ENCODE data around the gene BLM. TPM values are rescaled to one million over a fixed set of nuclear protein-coding genes. Genes with fewer than 3 reads are reported as not detected.
"Not testable (repeated sequence)": the region's sequence is repeated elsewhere in the genome, so short reads cannot be mapped to it uniquely, and the experiment has no call there.

The BLM gene
- total RNA-seq: 1 to 10 TPM in 1 of 2 donors, under 1 TPM in 1; 1.00 to 3.1 TPM
- long read RNA-seq, donor 1: 0 reads
- long read RNA-seq, donor 2: 0 reads

- intact Hi-C loops (cut with DNase I): no loop called here
- DNase-seq (ENCODE audit: low spot score): peak; percentile 99
Measured at GRCh38 chr15:90716976-90717821, at the start of gene BLM. TSS of gene BLM (plus strand) at chr15:90717346. CDS start at chr15:90747393, 30,047 bp downstream.

- DNase-seq (ENCODE audit: low spot score): peak; percentile 11
- intact Hi-C loops (cut with DNase I): not testable (repeated sequence)
Measured at GRCh38 chr15:90667755-90668345, 49.3 kb upstream of the BLM start.

GRCh38 chr15:90670631-90671030, 46.5 kb upstream of the BLM start:
- peak; percentile 58 for DNase-seq (ENCODE audit: low spot score)
- intact Hi-C loops (cut with DNase I): not testable (repeated sequence)

- DNase-seq (ENCODE audit: low spot score): peak; percentile 29
- intact Hi-C loops (cut with DNase I): no loop called here
Measured at GRCh38 chr15:90671216-90671615, 45.9 kb upstream of the BLM start.

DNA sequence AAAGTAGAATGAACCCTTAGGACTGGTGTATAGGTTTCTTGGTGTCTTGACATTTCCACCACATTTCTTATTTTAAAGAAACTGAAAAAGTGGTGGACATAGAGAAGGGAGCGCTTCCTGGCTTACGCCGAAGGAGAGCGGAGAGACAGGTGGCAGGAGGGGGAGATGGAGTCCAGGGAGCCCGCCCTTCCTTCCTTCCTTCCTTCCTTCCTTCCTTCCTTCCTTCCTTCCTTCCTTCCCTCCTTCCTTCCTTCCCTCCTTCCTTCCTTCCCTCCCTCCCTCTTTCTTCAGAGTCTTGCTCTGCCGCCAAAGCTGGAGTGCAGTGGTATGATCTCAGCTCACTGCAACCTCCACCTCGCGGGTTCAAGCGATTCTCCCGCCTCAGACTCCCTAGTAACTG, 43.8 kb upstream of the BLM start:
- DNase-seq (ENCODE audit: low spot score); intact Hi-C loops (cut with DNase I): not testable (repeated sequence)

- intact Hi-C loops (cut with DNase I): no loop called here
- no peak for DNase-seq (ENCODE audit: low spot score)
Measured at GRCh38 chr15:90674476-90674875, 42.7 kb upstream of the BLM start.

DNA sequence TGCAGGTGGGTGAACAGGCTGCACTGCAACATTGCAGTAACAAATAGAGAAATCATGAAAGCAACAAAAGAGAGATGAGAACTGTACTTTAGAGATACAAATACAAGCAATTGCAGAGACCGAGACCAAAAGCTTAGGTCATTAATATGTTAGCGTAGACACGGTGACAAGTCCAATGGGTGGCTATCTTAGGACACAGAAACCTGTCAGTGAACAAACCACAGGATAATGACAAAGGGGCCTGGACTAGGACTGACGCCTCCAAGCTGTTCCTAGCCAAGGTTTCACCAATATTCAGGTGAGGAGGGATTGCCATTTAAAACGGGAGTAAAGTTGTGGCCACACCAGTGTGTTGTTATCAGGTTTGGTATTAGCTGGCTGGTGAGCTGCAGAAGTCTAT, 41.7 kb upstream of the BLM start:
- intact Hi-C loops (cut with DNase I): no loop called here
- no peak for DNase-seq (ENCODE audit: low spot score)

DNA sequence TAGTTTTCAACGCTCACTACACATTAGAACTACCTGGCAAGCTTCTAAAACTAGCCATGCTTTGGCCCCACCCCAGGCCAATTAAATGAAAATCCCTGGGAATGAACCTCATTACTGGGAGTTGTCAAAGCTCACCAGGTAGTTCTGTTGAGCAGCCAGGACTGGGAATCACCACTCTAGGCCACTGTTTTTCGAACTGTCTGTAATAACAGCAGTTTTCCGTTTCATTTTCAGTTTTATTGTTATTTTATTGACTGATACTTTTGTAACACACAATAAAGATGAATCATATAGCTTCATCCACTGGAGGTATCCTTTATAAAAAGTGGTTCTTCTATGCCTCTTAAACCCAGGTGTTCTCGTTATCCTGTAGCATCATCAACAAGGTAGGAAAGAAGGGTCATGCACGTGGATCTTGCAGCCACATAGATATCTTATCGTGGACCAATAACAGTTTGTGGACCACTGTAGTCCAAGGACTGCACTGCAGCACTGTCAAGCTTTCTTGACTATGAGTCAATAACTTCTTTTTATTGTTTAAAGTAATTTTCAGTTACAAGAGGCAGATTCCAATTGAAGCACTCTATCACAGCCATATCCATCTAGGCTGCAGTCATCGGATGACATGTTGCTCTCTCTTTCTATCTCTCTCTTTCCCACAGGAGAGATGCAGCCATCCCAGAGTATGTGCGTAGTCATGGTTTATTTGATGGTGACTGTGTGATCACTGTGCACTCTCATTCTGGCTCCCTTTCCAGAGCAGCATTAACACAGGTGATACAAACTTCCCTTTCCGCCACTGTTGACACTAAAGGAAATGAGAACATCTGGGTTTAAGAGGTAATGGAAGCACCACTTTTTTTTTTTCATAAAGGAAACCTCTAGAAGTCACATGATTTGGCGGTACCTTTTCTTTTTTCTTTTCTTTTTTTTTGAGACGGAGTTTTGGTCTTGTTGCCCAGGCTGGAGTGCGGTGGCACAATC, 39.0 kb upstream of the BLM start:
- DNase-seq (ENCODE audit: low spot score): no peak
- intact Hi-C loops (cut with DNase I): no loop called here

DNA sequence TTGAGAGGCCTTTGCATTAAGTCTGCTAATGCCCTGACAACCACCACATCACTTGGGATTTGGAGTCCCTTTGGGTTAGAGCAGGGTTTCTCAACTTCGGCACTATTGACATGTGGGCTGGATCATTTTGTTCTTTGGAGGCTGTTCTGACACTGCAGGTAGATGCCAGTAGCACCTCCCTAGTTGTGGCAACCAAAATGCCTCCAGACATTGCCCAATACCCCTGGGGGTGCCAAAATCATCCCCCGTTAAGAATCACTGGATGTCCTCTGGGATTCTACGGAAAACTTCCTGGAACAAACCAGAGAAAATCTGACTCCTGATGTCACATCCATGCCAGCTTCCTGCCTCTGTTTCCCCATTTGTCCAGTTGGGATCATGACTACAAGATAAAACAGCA, 37.2 kb upstream of the BLM start:
- DNase-seq (ENCODE audit: low spot score): no peak
- intact Hi-C loops (cut with DNase I): no loop called here

- no peak for DNase-seq (ENCODE audit: low spot score)
- intact Hi-C loops (cut with DNase I): no loop called here
Measured at GRCh38 chr15:90680371-90680935, 36.7 kb upstream of the BLM start.

GRCh38 chr15:90681056-90681455, 36.1 kb upstream of the BLM start:
- intact Hi-C loops (cut with DNase I): no loop called here
- DNase-seq (ENCODE audit: low spot score): no peak

DNA sequence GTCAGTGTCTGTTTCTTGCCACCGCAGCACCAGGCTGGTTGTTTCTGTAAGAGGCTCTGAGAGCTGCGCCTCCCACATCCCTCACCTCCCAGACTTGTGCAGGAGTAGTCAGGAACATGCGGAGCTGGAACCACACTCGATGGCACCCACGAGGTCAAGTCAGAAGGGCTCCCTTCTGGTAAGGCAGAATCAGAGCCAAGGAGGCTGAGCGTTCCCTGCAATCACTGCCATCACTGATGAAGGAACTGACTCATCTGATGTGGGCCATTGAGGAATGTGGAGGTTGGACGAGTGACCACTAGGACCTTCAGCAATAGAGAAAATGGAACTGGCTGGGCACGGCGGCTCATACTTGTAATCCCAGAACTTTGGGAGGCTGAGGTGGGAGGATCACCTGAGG, 35.7 kb upstream of the BLM start:
- intact Hi-C loops (cut with DNase I): no loop called here
- peak; percentile 87 for DNase-seq (ENCODE audit: low spot score)

DNA sequence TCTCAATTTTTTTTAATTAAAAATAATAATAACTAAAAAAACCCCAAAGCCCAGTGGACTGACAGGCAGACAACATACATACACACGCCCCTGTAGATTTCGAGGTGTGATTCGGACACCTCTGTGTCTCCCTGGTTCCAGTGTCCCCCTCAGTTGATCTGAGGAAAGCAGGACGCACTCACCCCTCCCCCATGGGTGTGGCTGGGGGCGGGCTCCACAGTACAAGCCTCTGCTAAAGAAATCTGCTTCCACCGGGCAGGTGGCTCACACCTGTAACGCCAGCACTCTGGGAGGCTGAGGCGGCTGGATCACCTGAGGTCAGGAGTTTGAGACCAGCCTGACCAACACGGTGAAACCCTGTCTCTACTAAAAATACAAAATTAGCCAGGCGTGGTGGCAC, 33.8 kb upstream of the BLM start:
- intact Hi-C loops (cut with DNase I): no loop called here

GRCh38 chr15:90683876-90684275, 33.3 kb upstream of the BLM start:
- DNase-seq (ENCODE audit: low spot score): no peak
- intact Hi-C loops (cut with DNase I): no loop called here

More for the DNA sequence above, 33.8 kb upstream of the BLM start:
- DNase-seq (ENCODE audit: low spot score): no peak

GRCh38 chr15:90684281-90684680, 32.9 kb upstream of the BLM start:
- intact Hi-C loops (cut with DNase I): no loop called here
- DNase-seq (ENCODE audit: low spot score): no peak

DNA sequence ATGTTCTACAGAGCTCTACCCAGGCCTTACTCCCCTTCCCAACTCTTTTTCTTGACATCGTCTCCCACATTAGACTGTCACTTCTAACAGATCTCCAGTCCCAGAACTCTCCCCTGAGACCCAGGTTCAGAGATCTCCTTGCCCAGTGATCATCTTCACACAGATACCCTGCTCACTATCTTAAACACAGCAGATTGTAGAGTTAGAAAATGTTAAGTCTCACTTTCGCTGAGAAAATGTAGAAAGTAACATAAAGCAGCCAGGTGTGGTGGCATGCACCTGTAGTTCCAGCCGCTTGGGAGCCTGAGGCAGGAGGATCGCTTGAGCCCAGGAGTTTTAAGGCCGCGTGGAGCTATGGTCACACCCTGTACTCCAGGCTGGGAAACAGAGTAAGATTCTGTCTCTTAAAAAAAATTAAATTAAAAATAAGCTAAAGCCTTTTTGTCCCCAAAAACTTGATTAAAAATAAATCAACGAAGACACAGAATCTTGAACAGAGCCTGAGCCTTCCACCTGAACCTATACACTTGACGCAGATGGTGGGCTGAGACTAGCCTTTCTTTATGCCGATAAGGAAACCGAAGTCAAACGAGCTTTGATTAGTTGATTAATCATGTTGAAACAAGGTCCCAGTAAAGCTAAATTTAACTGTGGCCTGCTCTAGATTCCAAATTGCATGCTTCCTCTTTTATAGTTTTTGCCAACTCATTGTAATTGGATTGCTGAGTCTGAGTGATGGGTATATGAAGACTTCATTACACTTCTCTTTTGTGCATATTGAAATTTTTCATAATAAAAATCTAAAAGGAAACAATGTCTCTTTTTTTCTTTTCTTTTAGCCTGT, 31.3 kb upstream of the BLM start:
- no peak for DNase-seq (ENCODE audit: low spot score)
- intact Hi-C loops (cut with DNase I): loop anchor here in 1 of 2 donors (5.0 kb wide), 1 partner anchor 39 kb away; no protein-coding TSS in a partner anchor

- intact Hi-C loops (cut with DNase I): loop anchor here in 1 of 2 donors (5.0 kb wide), 1 partner anchor 39 kb away; no protein-coding TSS in a partner anchor
- DNase-seq (ENCODE audit: low spot score): no peak
Measured at GRCh38 chr15:90686435-90687218, 30.5 kb upstream of the BLM start.

Measured in posterior vena cava (tissue), 2 donors.